ENCODE results near the gene BUD31. TPM values are rescaled to one million over a fixed set of nuclear protein-coding genes. Genes with fewer than 3 reads are reported as not detected.

BUD31 gene
- total RNA-seq, 1 donor from 2014 or later = 176 TPM

DNA sequence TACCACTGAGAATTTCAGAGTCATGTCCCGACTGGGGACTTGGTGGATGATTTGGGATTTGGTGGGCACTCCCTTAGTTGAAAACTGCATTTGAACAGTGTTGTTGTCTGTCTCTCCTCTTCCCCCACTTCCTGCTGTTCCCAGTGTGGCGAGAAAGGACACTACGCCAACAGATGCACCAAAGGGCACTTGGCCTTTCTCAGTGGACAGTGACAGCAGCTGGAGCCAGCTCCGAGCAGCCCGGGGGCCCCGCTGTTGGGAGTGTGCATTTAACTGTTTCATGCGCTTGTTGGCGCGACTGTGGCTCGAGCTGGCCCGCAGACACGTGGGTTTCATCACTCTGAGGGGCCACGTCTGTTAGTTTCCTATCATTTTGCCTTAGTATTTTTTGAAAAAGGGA lies 47.5 kb downstream of the BUD31 start:
- Histone ChIP-seq H4K20me1 (ENCODE audit: insufficient read depth, low read length) (peaks cover 68% of the 10 kb centered on the region), H3K27me3 (ENCODE audit: insufficient read depth, low read length) (no peaks in the 10 kb centered on the region), H3K9me3 (ENCODE audit: insufficient read depth, low read depth, low read length) (no peaks in the 10 kb centered on the region), H3K36me3 (ENCODE audit: insufficient read depth, low read length) (peaks cover 28% of the 10 kb centered on the region), H3K4me3 (ENCODE audit: insufficient read depth, low read depth, low read length) (no peak overlapping the region), H3K9ac (ENCODE audit: low read length) (no peak overlapping the region), H3K27ac (ENCODE audit: low read depth, low read length) (no peak overlapping the region), H3K4me1 (ENCODE audit: insufficient read depth, low read length) (no peaks in the 10 kb centered on the region), H3K4me2 (ENCODE audit: low read length) (no peak overlapping the region), H2AFZ (ENCODE audit: low read depth, low read length) (no peak overlapping the region), H3K79me2 (ENCODE audit: insufficient read depth, low read length) (peaks cover 74% of the 10 kb centered on the region)
- H3K27ac Mint-ChIP-seq (ENCODE audit: unreplicated experiment) = no peak overlapping the region
- FAIRE-seq (no peak), DNase-seq (ENCODE audit: low read depth) (no peak)
- H3K4me1 Mint-ChIP-seq (ENCODE audit: low read depth, unreplicated experiment) = peaks cover 7% of the 10 kb centered on the region
- peaks cover 26% of the 10 kb centered on the region for H3K36me3 Mint-ChIP-seq (ENCODE audit: low read depth, unreplicated experiment)
- TF ChIP-seq, protein P1, sequence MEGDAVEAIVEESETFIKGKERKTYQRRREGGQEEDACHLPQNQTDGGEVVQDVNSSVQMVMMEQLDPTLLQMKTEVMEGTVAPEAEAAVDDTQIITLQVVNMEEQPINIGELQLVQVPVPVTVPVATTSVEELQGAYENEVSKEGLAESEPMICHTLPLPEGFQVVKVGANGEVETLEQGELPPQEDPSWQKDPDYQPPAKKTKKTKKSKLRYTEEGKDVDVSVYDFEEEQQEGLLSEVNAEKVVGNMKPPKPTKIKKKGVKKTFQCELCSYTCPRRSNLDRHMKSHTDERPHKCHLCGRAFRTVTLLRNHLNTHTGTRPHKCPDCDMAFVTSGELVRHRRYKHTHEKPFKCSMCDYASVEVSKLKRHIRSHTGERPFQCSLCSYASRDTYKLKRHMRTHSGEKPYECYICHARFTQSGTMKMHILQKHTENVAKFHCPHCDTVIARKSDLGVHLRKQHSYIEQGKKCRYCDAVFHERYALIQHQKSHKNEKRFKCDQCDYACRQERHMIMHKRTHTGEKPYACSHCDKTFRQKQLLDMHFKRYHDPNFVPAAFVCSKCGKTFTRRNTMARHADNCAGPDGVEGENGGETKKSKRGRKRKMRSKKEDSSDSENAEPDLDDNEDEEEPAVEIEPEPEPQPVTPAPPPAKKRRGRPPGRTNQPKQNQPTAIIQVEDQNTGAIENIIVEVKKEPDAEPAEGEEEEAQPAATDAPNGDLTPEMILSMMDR (IDR thresholded peaks at IDR 0.05; ENCODE audit: insufficient read depth, low read depth, low read length) = no peak
- no peak for TF ChIP-seq EZH2 (IDR thresholded peaks at IDR 0.05; ENCODE audit: insufficient read depth, low read length)
- no peaks in the 10 kb centered on the region for H3K9me3 Mint-ChIP-seq (ENCODE audit: unreplicated experiment)
- H3K27me3 Mint-ChIP-seq (ENCODE audit: low read depth, unreplicated experiment) = no peaks in the 10 kb centered on the region
- H3K4me3 Mint-ChIP-seq (ENCODE audit: unreplicated experiment) = no peak overlapping the region

DNA sequence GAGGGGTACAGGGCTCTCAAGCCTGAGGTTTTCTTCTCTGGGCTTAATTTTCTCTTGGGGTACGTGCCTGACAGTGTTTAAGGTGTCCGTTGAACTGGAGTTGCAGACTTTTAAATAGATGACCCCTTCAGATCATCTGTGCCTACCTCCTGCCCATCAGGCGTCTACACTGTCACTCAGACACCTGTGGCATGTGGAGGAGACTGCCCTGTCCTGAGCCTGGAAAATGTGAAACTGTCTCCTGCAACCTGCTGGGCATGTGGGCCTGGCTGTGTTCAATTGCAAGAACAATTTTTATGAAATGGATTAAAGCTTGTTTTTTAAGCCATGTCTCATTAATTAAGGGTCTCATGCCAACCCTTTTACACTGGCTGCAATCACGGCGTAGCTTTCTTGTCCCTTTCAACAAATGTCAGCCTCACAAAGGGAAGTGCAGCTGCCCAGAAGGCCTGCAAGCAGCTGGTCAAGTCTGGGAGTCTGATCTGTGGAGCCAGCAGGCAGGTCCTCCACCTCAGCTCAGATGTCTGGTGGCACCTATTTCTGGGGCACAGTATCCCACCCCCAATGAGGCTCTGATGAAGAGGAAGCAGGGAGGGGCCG lies 48.4 kb downstream of the BUD31 start:
- FAIRE-seq = no peak
- Histone ChIP-seq H3K4me2 (ENCODE audit: low read length) (no peak overlapping the region), H3K9me3 (ENCODE audit: insufficient read depth, low read depth, low read length) (no peaks in the 10 kb centered on the region), H3K36me3 (ENCODE audit: insufficient read depth, low read length) (peaks cover 28% of the 10 kb centered on the region), H2AFZ (ENCODE audit: low read depth, low read length) (no peak overlapping the region), H3K79me2 (ENCODE audit: insufficient read depth, low read length) (peaks cover 82% of the 10 kb centered on the region), H3K4me1 (ENCODE audit: insufficient read depth, low read length) (no peaks in the 10 kb centered on the region), H3K9ac (ENCODE audit: low read length) (no peak overlapping the region), H3K27me3 (ENCODE audit: insufficient read depth, low read length) (no peaks in the 10 kb centered on the region), H4K20me1 (ENCODE audit: insufficient read depth, low read length) (peaks cover 74% of the 10 kb centered on the region), H3K4me3 (ENCODE audit: insufficient read depth, low read depth, low read length) (no peak overlapping the region), H3K27ac (ENCODE audit: low read depth, low read length) (no peak overlapping the region)
- Mint-ChIP-seq H3K36me3 (ENCODE audit: low read depth, unreplicated experiment) (peaks cover 26% of the 10 kb centered on the region), H3K9me3 (ENCODE audit: unreplicated experiment) (no peaks in the 10 kb centered on the region), H3K27me3 (ENCODE audit: low read depth, unreplicated experiment) (no peaks in the 10 kb centered on the region), H3K4me1 (ENCODE audit: low read depth, unreplicated experiment) (peaks cover 7% of the 10 kb centered on the region), H3K27ac (ENCODE audit: unreplicated experiment) (peak overlapping the region; percentile 58), H3K4me3 (ENCODE audit: unreplicated experiment) (no peak overlapping the region)
- TF ChIP-seq, protein P1 (IDR thresholded peaks at IDR 0.05; ENCODE audit: insufficient read depth, low read depth, low read length) = no peak
- TF ChIP-seq EZH2 (IDR thresholded peaks at IDR 0.05; ENCODE audit: insufficient read depth, low read length) = no peak
- no peak for DNase-seq (ENCODE audit: low read depth)

Data from astrocyte (in vitro differentiated cells and primary cell).